DLD1 (cell line): ENCODE measurements around the gene SHC3.

Experiments
- in situ Hi-C: cut with HindIII; loops from 2 replicates; pipeline ENCODE4 v1.10.0; 2017; ENCODE audit warnings: low sequenced_read_pairs

SHC3 gene

DNA sequence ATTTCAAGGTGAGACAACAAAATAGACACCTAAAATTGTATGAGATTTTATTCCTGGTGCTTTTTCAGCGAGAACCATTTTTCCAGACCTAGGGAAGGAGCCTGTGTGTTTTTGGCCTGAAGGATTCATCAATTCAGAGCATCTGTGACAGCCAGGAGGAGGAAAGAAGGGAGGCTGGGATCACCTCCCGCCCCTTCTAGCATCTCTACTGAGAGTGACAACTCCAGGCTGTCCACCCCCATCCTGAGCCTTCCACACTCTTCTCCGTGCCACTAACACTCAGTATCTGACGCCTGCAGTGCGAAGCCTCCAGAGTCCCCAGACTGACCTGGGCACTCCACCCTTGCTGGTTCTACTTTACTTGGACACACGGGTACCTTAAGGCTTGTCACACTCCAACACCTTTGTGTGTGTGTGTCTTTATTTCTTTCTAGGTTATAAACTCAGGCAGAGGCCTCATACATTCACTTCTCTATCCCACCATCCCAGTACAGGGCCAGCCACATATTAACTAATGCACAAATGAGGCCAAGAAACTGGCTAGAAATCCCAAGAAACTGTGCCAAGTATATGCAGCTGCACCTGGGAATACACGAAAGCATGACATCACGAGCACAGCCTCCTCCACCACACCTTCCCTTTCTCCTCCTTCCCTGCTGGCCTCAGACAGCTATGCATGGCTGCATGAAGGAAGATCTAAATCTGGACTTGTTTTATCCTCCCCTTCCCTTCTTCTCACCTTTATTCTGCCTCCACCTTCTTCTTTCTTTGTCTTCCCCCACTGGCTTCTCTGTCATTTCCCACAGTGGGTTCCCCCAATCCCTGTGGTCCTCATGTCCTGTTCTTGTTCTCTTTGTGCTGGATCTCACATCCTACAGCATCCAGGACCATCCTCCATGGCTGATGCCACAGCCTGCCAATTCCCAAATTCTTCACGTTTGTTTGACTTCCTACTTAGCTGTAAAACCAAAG, 171.3 kb downstream of the SHC3 start:
- in situ Hi-C loops, result no loop called here

DNA sequence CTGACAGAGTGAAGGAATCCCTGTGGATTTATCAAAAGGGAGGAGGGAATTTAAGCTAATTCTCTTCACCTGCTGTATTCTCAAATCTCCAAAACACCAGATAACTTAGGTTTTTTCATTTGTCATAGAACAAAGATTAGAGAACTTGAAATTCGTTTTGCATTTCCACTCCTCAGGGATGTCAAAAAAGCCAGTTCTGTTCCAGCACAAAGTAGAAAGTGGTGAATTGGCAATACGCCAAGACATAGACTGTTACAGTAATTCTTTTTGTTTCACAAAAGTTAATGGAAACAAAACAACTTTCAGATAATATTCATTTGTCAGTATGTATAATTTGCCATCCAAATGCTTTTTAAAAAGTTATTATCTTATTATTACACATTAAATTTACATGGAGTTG, 172.4 kb downstream of the SHC3 start:
- in situ Hi-C loops, result no loop called here

DNA sequence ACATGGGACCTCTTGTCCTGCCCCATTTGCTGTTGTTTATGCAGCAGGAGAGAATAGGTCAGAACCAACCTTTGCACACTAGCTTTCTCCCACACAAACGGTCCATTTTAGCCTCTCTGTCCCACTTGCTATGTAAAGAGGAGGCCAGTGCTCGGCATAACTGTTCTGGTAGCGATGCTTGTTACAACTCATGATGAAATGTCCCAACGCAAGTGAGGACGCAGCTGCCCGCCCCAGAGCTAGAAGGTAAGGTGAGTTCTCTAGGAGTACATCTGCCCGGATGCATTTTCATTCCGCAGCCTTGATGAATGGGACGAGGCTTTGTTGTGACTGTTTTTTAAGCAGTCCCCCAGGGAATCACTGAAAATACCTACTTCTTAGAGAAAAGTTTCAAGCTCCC, 173.3 kb downstream of the SHC3 start:
- in situ Hi-C loops, result no loop called here

DNA sequence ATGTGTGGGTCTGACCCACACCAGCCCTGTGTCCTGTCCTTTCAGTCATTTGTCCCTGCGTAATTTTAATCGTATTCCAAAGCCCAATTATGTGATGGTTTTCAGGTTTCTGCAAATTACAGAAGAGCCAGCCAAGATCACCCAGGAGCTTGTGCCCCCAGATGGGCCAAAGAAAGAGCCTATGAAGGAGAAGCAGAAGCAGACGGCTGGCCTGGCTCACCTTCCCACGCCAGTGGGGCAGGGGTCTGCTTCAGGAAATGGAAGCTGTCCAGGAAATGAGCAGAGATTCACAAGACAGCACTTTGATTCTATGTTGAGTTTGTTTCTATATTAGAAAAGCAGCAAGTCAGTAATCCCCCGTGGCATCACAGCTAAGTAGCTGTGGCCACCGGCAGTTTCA, 175.6 kb downstream of the SHC3 start:
- in situ Hi-C loops, result no loop called here

DNA sequence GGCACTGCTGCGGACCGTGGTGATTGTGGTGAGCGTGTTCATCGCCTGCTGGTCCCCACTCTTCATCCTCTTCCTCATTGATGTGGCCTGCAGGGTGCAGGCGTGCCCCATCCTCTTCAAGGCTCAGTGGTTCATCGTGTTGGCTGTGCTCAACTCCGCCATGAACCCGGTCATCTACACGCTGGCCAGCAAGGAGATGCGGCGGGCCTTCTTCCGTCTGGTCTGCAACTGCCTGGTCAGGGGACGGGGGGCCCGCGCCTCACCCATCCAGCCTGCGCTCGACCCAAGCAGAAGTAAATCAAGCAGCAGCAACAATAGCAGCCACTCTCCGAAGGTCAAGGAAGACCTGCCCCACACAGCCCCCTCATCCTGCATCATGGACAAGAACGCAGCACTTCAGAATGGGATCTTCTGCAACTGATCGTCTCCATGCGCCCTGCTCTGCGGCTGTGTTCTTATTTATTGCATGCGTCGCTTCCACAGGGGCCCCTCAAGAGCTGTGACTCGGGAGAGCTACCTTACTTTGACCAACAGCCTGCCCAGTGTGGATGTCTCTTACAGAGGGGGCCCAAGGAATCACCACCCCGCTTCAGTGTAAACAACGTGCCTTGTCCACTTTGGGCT, 176.6 kb downstream of the SHC3 start:
- in situ Hi-C loops, result no loop called here

DNA sequence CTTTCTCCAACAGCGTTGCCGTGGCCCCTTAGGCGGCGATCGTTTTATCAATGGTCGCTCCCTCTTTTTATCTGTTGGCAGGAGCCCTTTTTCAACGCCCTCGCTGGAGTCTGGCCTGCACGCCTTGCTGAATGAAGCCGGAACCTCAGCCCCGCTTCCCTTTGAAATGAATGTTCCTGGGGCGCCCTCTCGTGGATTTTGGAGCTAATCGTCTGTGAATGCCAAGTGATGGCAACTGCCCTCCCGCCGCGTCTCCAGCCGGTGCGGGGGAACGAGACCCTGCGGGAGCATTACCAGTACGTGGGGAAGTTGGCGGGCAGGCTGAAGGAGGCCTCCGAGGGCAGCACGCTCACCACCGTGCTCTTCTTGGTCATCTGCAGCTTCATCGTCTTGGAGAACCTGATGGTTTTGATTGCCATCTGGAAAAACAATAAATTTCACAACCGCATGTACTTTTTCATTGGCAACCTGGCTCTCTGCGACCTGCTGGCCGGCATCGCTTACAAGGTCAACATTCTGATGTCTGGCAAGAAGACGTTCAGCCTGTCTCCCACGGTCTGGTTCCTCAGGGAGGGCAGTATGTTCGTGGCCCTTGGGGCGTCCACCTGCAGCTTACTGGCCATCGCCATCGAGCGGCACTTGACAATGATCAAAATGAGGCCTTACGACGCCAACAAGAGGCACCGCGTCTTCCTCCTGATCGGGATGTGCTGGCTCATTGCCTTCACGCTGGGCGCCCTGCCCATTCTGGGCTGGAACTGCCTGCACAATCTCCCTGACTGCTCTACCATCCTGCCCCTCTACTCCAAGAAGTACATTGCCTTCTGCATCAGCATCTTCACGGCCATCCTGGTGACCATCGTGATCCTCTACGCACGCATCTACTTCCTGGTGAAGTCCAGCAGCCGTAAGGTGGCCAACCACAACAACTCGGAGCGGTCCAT, 177.4 kb downstream of the SHC3 start:
- in situ Hi-C loops, result no loop called here

DNA sequence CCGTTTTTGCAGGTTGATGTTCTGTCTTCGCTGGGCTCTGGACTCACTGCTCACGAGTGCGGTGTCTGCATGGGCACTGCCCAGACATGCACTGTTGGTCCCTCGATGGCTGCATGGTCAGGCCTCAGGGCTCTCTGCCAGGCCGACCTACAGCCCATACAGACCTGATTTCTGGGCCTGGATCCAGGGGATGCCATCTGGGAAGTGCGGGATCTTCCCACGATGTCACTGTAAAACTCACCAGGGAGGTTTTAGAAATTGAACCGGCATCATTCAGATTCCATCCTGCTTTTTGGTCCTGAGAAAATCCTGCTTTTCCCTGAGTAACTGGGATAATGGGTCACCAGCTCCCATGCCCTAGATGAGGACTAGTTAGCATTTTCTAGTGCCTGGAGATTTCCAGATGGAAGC, 178.2 kb downstream of the SHC3 start:
- in situ Hi-C loops, result no loop called here

DNA sequence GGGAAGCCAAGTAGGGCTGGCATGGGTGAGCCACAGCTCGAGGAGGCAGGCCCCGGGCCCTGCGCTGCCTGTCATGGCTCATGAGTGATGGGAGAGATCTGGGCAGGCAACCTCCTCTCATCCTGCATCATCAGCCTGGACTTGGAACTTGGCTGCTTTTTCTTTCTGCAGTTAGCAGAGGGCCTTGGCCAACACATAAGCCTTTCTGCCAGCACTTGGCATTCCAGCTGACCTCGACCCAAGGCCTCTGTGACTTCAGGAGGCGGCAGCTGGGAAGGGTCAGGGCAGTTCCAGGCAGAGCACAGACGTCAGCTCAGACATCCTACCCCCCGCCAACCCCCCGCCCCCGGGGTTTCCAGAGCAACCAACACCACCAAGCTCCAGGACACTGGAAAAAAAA, 179.7 kb downstream of the SHC3 start:
- in situ Hi-C loops, result no loop called here

DNA sequence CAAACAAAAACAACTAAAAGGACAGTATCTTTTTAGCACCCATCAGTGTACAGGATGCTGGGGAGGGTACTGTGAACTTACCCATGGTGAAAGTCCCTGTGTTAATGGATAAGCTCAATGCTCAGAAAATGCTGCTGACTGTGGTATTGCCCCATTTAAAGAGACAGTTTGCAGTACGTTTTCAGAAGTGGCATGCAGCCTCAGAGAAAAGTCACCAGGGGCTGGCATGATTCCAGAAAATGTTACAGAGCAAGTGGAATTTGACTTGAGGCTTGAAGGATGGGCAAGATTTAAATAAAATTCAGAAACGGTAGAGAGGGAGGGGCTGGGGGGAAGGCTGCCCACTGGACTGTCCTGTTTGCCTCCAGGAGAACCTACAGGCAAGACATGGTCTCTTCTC, 180.1 kb downstream of the SHC3 start:
- in situ Hi-C loops, result no loop called here

DNA sequence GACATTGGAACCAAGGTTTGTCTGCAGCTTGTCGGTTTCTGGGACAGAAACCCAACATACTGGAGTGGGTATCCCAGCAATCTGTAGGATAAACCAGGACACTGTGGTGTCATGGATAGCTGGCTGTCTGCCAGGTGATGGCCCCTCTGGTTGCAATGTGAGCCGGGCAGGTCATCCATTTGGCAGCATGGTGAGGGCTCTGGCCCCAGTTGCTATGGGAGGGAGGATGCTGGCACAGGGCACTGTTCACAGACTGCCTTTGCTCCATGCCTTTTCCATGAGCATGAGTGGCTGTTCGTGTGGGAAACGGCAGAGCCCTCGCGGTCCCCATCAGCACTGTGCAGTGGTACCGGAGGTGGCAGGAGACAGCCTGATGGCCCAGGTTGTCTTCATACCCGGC, 181.0 kb downstream of the SHC3 start:
- in situ Hi-C loops, result no loop called here

DNA sequence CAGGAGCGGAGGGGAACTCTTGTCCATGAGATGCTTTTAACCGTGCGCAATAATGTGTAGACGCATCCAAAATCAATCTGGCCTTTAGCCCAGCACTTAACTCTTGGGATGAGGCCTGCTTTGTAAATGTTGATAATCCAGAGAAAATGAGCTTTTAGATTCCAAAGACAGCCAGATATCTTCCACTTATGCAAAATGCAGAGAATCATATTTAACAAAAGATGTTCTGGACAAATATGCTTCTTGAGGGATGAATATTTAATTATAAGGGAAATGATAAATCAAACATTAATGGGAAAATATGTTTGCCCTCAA, 181.7 kb downstream of the SHC3 start:
- in situ Hi-C loops, result no loop called here

DNA sequence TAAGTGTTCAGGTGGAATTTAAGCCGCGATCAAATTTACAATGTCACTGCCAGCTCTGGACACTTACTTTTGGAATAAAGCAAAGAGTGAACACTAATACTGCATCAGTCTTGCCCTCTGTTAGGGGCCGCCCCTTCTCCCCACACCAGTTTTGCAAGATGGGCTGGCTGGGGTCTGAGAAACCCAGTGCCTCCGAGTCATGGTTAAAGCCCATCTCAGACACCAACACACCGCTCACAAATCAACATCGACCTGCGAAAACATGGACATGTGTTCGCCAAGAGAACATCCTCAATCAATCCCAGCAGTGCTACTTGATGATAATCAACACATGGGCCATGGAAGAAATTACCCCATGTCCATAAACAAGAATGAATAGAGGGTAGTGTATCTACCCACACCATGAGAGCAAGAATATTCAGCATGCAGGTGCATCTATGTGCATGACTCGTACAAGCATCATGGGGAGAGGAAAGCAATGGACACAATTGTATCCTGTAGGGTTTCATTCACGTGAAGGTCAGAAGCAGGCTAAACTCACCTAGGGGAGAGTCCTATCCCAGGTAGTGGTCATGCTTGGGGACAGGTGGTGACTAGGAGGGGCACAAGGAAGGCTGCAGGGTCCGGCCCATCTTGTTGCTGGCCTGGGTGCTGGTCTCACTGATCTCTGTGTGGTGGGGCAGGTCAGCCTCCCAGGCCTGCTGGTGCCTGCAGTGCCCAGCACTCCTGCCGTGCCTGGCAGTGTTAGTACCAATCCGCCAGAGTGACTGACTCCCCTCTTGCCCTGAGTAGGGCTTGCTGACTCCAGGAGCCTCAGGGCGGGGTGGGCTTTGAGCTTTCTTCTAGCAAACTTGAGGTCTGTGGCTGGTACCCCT, 182.3 kb downstream of the SHC3 start:
- in situ Hi-C loops, result no loop called here

DNA sequence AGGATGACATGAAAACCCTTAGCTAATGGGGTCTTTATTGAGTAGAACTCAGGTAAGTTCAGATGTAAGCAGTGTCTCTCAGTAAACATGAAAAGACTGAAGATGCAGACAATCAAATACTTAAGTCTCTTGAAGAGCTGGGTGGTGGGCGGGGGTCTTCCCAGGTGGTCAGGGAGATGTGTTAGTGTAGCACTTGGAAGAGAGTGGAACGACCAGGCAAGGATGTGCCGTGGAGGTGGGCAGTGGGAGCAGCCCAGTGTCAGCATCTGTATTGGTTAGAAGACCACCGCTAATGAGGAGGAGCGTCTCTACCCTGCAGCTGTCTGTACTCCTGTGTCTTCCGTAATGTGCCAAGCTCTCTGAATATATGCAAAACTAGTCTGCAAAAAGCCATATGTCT, 183.0 kb downstream of the SHC3 start:
- in situ Hi-C loops, result no loop called here

DNA sequence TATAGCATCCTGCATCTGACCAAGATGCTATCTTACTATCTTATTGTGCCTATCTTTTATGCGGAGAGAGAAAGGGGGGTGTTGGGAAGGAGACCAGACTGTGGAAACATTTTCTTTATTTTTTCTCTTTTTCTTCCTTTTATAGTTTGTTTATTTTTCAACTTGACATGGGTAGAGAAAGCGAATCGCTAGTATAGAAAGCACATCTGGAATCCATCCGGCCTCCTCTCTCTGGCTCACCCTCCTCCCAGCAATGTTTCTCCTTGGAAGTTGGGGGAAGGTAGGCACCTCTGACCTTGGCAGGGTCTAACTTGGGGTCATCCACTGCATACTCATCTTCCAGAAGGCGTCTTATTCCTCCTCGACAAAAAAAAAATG, 183.4 kb downstream of the SHC3 start:
- in situ Hi-C loops, result no loop called here

DNA sequence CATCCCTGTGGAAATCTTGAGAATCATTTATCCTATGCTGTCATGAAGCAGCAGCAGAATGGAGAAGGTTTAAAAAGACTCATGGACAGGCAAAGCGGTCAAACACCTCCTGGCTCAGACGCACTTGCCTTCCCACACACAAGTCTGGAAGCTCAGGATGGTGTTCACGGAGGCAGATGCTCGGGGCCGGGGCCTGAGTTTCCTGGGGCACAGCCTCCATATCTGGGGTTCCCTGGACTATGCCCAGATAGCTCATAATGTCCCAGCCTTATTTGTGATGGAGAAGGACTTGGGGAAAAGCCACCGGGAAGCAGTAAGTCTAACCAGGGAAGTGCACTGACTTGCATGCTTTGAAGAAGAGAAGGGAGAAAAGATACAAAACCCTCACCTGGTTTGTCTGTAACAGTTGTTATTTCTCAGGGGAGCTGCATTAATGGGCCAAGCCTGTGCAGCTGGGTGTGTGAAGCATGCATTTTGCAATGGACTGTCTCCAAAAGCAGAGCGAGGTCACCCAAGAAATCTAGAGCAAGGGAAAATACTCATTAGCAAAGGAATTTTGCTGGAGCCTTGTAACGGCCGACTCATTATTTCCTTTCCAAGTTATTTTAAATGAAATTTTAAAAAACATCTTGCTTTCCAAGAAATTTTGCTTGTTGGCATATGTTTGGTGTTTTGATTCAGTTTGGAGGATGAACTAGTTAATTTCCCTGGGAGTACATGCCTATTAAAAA, 184.0 kb downstream of the SHC3 start:
- in situ Hi-C loops, result no loop called here

DNA sequence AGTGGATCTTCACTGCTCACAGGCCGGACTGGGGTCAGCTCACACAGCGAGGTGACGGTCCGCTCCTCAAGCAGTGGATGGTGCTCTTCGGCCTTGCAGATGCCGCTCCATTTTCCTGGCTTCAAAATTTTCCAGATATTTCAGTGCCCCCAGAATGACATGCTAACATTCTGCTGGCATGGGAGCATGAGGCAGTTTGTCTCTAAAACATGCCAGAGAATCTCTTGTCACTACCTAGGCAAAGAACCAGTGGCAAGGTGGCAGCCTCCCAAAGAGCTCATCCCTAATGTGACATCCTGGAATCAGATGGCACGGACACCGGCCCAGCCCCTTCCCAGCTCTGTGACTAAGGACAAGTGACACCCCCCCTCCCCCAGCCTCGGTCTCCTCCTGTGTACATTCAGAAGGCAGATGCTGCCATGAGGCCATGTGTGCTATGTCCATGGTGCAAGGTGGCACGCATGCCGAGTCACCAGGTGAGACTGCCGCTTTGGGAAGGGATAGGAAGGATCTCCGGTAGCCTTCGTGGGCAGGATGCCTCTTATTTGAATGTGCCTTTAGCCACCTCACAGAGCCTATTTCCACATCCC, 184.7 kb downstream of the SHC3 start:
- in situ Hi-C loops, result no loop called here

DNA sequence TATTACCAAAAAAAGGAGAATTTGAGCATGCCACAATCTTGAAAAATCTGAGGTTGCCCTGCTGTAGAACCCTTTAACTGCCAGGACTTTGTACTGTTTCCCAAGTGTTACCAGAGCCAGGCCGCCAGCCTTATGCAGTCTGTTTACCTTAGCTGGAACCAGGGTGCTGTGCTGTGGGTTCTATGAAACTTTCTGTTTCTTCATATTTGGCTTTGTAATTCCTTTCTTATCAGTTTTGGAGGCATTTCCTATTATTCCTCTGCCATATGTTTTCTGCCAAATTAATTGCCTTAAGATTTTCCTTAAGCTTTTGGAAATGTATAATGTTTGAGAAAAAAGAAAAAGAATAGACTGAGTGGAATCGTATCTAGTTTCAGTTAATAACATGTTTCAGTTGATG, 185.3 kb downstream of the SHC3 start:
- in situ Hi-C loops, result no loop called here

DNA sequence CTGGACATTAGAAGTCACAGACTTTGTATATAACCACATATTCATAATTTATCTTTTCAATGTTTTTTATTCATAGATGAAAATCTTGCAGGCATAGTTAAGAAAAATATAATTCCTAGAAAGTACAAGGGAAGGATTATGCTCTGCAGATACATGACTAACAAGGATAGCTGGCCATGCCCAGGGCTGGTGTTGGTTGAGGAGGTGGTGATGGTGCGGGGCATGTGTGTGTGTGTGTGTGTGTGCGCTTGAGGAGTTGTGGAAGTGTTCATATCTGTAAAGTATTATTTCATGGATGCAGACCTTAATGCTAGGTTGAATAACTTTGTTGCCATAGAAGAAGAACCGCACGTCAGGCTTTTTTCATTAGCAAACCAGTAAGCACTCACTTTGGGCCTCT, 186.1 kb downstream of the SHC3 start:
- in situ Hi-C loops, result no loop called here
